K562 (cell line): ENCODE results near the gene GPR162. TPM values are rescaled to one million over a fixed set of nuclear protein-coding genes. Genes with fewer than 3 reads are reported as not detected.

Source experiments
- BCOR ChIP-seq: fragments of 450-650 bp; IDR thresholded peaks from 2 replicates; pipeline ENCODE4 v1.6.1; 2016
- BRCA1 ChIP-seq, 2 experiments: fragments of 450-650 bp in 1 of 2; sonication (generic) in 1 of 2; formaldehyde crosslinking in 1 of 2; IDR thresholded peaks; 2 replicates each; pipeline versions ENCODE4 v1.5.0 to v1.6.1; 2017 to 2020; ENCODE audit warnings: mild to moderate bottlenecking in 1 of 2, missing genetic modification reagents in 1 of 2
- FOXK2 ChIP-seq, 2 experiments: fragments of 450-650 bp; IDR thresholded peaks in 1 of 2; conservative IDR thresholded peaks in 1 of 2; 2 replicates each; pipeline ENCODE4 v1.6.1; 2016; ENCODE audit warnings: low read depth in 2 of 2, mild to moderate bottlenecking in 1 of 2
- HEY1 ChIP-seq: fragments of 250-450 bp; sonication (Bioruptor Pico); IDR thresholded peaks from 2 replicates; pipeline ENCODE4 v1.5.0; 2020; ENCODE audit warnings: mild to moderate bottlenecking, moderate library complexity, borderline replicate concordance
- HMG20A ChIP-seq: fragments of 450-650 bp; formaldehyde crosslinking; conservative IDR thresholded peaks from 2 replicates; pipeline ENCODE4 v1.4.0; 2020; ENCODE audit warnings: mild to moderate bottlenecking, mixed read lengths
- MAFF ChIP-seq: IDR thresholded peaks from 2 replicates; pipeline ENCODE4 v1.6.1; 2012; ENCODE audit warnings: low read length, improper control_type of control experiment
- MEF2A ChIP-seq: IDR thresholded peaks from 2 replicates; pipeline ENCODE4 v1.6.1; 2011; ENCODE audit warnings: low read depth, mild to moderate bottlenecking, low read length, moderate library complexity; ENCODE audit not compliant: control insufficient read depth
- NCOA2 ChIP-seq, 2 experiments: fragments of 450-650 bp; IDR thresholded peaks; 2 replicates each; pipeline ENCODE4 v1.6.1; 2018; ENCODE audit warnings: mild to moderate bottlenecking in 2 of 2, moderate library complexity in 1 of 2; ENCODE audit not compliant: partially characterized antibody in 2 of 2
- NRF1 ChIP-seq, 2 experiments: fragments of 450-650 bp; IDR thresholded peaks in 1 of 2; conservative IDR thresholded peaks in 1 of 2; 2 replicates each; pipeline ENCODE4 v1.6.1; 2014; ENCODE audit warnings: mild to moderate bottlenecking in 2 of 2
- RBM17 ChIP-seq: fragments of 200-400 bp; formaldehyde crosslinking; IDR thresholded peaks from 2 replicates; pipeline ENCODE4 v1.6.1; 2017; ENCODE audit warnings: low read depth, mild to moderate bottlenecking, low read length, borderline replicate concordance
- TAF1 ChIP-seq: IDR thresholded peaks from 2 replicates; pipeline ENCODE4 v1.6.1; 2011; ENCODE audit warnings: mild to moderate bottlenecking, low read length, moderate library complexity; ENCODE audit not compliant: insufficient read depth, control insufficient read depth, severe bottlenecking; ENCODE audit errors: extremely low read depth
- ZNF263 ChIP-seq: sonication (generic); formaldehyde crosslinking; IDR thresholded peaks from 2 replicates; pipeline ENCODE4 v1.8.0; 2022; ENCODE audit warnings: mild to moderate bottlenecking, missing genetic modification reagents, borderline replicate concordance
- polyA plus RNA-seq, 8 experiments: library from polyadenylated mRNA; depleted of rRNA in 4 of 8; stranded (reverse) in 5 of 8; unstranded in 3 of 8; fragments of >200 nt; fragmentation: Nextera tagmentation in 2 of 8; fragmentation: Illumina TruSeq in 1 of 8; extraction: Ambion mirVana in 2 of 8; extraction: Trizol in 1 of 8; gene quantifications; 2 replicates each; pipeline versions ENCODE4 v1.2.1 to v1.2.3, GENCODE V29; 2011 to 2014; ENCODE audit warnings: inconsistent platforms in 1 of 8, missing spikeins in 1 of 8
- total RNA-seq, 7 experiments: library from RNA; depleted of rRNA in 6 of 7; stranded (reverse); fragments of >200 nt in 6 of 7; fragmentation: Illumina TruSeq in 2 of 7; extraction: Trizol in 2 of 7; gene quantifications; 2 replicates each; pipeline versions ENCODE4 v1.2.1 to v1.2.3, GENCODE V29; 2011 to 2021; ENCODE audit warnings: low replicate concordance in 1 of 7
- TF ChIP-seq, protein P1 (sequence below): fragments of 450-650 bp; IDR thresholded peaks from 2 replicates; pipeline ENCODE4 v1.6.1; 2016; ENCODE audit warnings: borderline replicate concordance
- TF ChIP-seq, protein P2 (sequence below): fragments of 450-650 bp; conservative IDR thresholded peaks from 2 replicates; pipeline ENCODE4 v1.6.1; 2016; ENCODE audit warnings: missing genetic modification characterization, low read depth, mild to moderate bottlenecking, control low read depth, missing compliant biosample characterization
- TF ChIP-seq, protein P3 (sequence below): fragments of 450-650 bp; IDR thresholded peaks from 2 replicates; pipeline ENCODE4 v1.6.1; 2017; ENCODE audit warnings: mild to moderate bottlenecking, moderate library complexity
- TF ChIP-seq, protein P4 (sequence below), 2 experiments: fragments of 450-650 bp in 1 of 2; IDR thresholded peaks; 2 replicates each; pipeline ENCODE4 v1.6.1; 2011 to 2017; ENCODE audit warnings: low read depth in 2 of 2, antibody characterized with exemption in 1 of 2, borderline replicate concordance in 1 of 2, low read length in 1 of 2, mild to moderate bottlenecking in 1 of 2, mixed read lengths in 1 of 2; ENCODE audit not compliant: control insufficient read depth in 1 of 2

The GPR162 gene
- total and polyA plus RNA-seq, 9 of the 15 experiments (the other 6 are each of a cell fraction or from before 2014, with no cell fraction given): 0.65 to 1.8 (median 1.1) TPM; not detected in 2

DNA sequence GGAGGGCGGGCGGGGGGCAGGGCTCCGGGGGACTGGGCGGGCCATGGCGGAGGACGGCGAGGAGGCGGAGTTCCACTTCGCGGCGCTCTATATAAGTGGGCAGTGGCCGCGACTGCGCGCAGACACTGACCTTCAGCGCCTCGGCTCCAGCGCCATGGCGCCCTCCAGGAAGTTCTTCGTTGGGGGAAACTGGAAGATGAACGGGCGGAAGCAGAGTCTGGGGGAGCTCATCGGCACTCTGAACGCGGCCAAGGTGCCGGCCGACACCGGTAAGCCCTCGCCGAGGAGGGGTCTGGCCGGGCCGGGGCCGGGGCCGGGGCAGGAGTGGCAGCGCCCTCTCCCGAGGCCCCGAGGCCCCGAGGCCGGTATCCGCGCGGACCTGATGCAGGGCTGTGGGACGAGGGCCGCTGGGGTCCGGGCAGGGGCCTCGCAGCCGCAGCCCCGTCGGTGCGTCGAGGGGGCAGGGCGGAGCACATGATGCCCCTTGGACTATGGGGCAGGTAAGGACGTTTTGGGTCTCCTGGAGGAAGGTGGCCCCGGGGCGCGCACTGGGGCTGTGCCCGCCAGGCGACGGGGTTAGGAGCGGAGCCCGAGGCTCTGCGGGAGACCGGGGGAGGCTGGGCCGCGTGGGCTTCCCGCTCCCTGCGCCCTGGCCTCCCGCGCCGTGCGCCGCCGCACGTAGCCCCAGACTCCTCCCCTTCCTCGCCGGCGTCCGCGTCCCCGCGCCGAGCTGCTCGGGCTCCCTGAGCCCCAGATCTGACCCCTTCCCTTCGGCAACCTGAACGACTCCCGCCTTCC is 46.0 kb downstream of the GPR162 start, which contains the start of gene TPI1 (continued):
- TF ChIP-seq, protein P1, sequence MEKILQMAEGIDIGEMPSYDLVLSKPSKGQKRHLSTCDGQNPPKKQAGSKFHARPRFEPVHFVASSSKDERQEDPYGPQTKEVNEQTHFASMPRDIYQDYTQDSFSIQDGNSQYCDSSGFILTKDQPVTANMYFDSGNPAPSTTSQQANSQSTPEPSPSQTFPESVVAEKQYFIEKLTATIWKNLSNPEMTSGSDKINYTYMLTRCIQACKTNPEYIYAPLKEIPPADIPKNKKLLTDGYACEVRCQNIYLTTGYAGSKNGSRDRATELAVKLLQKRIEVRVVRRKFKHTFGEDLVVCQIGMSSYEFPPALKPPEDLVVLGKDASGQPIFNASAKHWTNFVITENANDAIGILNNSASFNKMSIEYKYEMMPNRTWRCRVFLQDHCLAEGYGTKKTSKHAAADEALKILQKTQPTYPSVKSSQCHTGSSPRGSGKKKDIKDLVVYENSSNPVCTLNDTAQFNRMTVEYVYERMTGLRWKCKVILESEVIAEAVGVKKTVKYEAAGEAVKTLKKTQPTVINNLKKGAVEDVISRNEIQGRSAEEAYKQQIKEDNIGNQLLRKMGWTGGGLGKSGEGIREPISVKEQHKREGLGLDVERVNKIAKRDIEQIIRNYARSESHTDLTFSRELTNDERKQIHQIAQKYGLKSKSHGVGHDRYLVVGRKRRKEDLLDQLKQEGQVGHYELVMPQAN: no peak
- TF ChIP-seq, protein P2, sequence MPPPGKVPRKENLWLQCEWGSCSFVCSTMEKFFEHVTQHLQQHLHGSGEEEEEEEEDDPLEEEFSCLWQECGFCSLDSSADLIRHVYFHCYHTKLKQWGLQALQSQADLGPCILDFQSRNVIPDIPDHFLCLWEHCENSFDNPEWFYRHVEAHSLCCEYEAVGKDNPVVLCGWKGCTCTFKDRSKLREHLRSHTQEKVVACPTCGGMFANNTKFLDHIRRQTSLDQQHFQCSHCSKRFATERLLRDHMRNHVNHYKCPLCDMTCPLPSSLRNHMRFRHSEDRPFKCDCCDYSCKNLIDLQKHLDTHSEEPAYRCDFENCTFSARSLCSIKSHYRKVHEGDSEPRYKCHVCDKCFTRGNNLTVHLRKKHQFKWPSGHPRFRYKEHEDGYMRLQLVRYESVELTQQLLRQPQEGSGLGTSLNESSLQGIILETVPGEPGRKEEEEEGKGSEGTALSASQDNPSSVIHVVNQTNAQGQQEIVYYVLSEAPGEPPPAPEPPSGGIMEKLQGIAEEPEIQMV: no peak
- TF ChIP-seq BRCA1 (IDR thresholded peaks at IDR 0.05): no peak
- no peak for TF ChIP-seq BRCA1 (CRISPR knock-in tag; IDR thresholded peaks at IDR 0.05)
- TF ChIP-seq RBM17: no peak
- TF ChIP-seq ZNF263: no peak
- TF ChIP-seq TAF1: peak; percentile 89
- no peak for TF ChIP-seq MAFF
- peak; percentile 82 to 85 for TF ChIP-seq NRF1 (conservative IDR thresholded peaks at IDR 0.05 in 1 of 2, IDR thresholded peaks at IDR 0.05 in 1 of 2)
- TF ChIP-seq, protein P3, sequence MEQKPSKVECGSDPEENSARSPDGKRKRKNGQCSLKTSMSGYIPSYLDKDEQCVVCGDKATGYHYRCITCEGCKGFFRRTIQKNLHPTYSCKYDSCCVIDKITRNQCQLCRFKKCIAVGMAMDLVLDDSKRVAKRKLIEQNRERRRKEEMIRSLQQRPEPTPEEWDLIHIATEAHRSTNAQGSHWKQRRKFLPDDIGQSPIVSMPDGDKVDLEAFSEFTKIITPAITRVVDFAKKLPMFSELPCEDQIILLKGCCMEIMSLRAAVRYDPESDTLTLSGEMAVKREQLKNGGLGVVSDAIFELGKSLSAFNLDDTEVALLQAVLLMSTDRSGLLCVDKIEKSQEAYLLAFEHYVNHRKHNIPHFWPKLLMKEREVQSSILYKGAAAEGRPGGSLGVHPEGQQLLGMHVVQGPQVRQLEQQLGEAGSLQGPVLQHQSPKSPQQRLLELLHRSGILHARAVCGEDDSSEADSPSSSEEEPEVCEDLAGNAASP: no peak
- TF ChIP-seq, protein P4, sequence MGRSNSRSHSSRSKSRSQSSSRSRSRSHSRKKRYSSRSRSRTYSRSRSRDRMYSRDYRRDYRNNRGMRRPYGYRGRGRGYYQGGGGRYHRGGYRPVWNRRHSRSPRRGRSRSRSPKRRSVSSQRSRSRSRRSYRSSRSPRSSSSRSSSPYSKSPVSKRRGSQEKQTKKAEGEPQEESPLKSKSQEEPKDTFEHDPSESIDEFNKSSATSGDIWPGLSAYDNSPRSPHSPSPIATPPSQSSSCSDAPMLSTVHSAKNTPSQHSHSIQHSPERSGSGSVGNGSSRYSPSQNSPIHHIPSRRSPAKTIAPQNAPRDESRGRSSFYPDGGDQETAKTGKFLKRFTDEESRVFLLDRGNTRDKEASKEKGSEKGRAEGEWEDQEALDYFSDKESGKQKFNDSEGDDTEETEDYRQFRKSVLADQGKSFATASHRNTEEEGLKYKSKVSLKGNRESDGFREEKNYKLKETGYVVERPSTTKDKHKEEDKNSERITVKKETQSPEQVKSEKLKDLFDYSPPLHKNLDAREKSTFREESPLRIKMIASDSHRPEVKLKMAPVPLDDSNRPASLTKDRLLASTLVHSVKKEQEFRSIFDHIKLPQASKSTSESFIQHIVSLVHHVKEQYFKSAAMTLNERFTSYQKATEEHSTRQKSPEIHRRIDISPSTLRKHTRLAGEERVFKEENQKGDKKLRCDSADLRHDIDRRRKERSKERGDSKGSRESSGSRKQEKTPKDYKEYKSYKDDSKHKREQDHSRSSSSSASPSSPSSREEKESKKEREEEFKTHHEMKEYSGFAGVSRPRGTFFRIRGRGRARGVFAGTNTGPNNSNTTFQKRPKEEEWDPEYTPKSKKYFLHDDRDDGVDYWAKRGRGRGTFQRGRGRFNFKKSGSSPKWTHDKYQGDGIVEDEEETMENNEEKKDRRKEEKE (IDR thresholded peaks at IDR 0.05; ENCODE audit: borderline replicate concordance in 1 of 2, control insufficient read depth in 1 of 2, low read depth in 2 of 2, low read length in 1 of 2): no peak
- TF ChIP-seq MEF2A: no peak
- TF ChIP-seq FOXK2 (conservative IDR thresholded peaks at IDR 0.05 in 1 of 2, IDR thresholded peaks at IDR 0.05 in 1 of 2; ENCODE audit: low read depth in 2 of 2): no peak
- TF ChIP-seq NCOA2 (IDR thresholded peaks at IDR 0.05; ENCODE audit: partially characterized antibody in 2 of 2): no peak
- TF ChIP-seq HMG20A (CRISPR knock-in tag): no peak
- TF ChIP-seq HEY1 (CRISPR knock-in tag): no peak
- TF ChIP-seq BCOR: no peak
